Astrocyte of the cerebellum (primary cell): ENCODE measurements around the gene FYN.

Source experiments
- DNase-seq: peaks from one replicate; pipeline ENCODE4 v3.0.0-alpha.2; 2011; ENCODE audit warnings: low read depth
- H3K4me3 ChIP-seq: 2 replicates; pipeline ENCODE4 v1.5.1; 2011; ENCODE audit warnings: mild to moderate bottlenecking, low read depth, low read length, moderate library complexity
- CTCF ChIP-seq: IDR thresholded peaks from 2 replicates; pipeline ENCODE4 v1.5.1; 2012; ENCODE audit warnings: low read length, low read depth, moderate library complexity, mild to moderate bottlenecking; ENCODE audit errors: missing control alignments
- in situ Hi-C: cut with HindIII; loops from 2 replicates; pipeline ENCODE4 v1.10.0; 2017; ENCODE audit warnings: low sequenced_read_pairs

FYN gene

DNA sequence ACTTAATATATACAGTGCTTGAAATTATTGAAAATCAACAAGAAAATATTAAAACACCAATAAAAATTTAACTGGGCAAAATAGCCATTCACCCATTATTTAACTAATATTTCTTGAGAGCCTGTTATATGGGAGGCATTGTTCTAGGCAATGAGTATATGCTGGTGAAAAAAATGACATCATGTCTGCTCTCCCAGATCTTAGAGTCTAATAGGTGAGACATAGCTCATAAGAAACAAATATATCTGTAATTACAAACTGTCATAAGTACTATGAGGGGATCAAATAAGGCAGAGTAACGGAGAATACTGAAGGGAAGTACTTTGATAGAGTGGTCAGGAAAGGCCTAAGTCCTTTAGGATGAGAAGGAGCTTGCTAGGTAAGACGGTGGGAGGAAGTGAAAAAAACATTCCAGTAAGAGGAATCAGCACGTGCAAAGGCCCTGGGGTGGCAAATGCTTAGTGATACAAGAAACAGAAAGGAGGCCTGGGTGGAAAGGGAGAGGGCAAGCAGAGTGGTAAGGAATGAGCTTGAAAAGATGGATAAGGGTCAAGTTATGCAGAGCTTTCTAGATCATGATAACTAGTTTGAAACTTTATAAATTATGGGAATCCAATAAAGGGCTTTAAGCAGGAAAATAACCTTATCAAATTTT is 12.2 kb upstream of the FYN start:
- no peak overlapping the region for H3K4me3 ChIP-seq
- DNase-seq: no peak
- in situ Hi-C loops: no loop called here
- TF ChIP-seq CTCF: no peak

- no peak for DNase-seq
- in situ Hi-C loops: no loop called here
- no peak overlapping the region for H3K4me3 ChIP-seq
- TF ChIP-seq CTCF: no peak
Measured at GRCh38 chr6:111884068-111884467, 10.8 kb upstream of the FYN start.

- no peak overlapping the region for H3K4me3 ChIP-seq
- TF ChIP-seq CTCF: no peak
- no peak for DNase-seq
- in situ Hi-C loops: no loop called here
Measured at GRCh38 chr6:111880181-111880888, 7.1 kb upstream of the FYN start.

- in situ Hi-C loops: no loop called here
- H3K4me3 ChIP-seq: no peak overlapping the region
- TF ChIP-seq CTCF: no peak
- no peak for DNase-seq
Measured at GRCh38 chr6:111875741-111876140, 2.5 kb upstream of the FYN start.

DNA sequence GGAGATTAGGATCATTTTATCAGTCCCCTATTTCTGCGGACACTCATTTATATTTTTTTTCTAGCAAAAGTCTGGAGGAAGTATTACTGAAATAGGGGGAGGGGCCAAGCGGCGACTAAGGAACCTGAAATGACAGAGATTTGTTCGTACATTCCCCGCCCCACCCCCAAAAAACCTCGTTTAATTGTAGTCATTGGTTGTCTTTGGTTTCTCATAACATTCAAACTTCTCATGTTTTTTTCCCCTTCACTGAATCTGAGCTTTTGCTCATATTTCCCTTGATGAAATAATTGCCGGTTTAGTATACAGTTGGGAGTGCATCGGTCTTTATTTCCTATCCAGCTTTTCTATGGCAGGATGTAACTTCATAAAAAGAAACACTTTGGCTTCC is 768 bp upstream of the FYN start:
- H3K4me3 ChIP-seq: peak overlapping the region; percentile 64
- no peak for TF ChIP-seq CTCF
- no peak for DNase-seq
- in situ Hi-C loops: no loop called here

GRCh38 chr6:111872401-111873177 is 663 bp downstream of the FYN start:
- in situ Hi-C loops: no loop called here
- no peak for TF ChIP-seq CTCF
- peak overlapping the region; percentile 64 for H3K4me3 ChIP-seq
- no peak for DNase-seq
